ENCODE results near the gene ELOVL7.
"Not testable (repeated sequence)": the region's sequence is repeated elsewhere in the genome, so short reads cannot be mapped to it uniquely, and the experiment has no call there.

The ELOVL7 gene

DNA sequence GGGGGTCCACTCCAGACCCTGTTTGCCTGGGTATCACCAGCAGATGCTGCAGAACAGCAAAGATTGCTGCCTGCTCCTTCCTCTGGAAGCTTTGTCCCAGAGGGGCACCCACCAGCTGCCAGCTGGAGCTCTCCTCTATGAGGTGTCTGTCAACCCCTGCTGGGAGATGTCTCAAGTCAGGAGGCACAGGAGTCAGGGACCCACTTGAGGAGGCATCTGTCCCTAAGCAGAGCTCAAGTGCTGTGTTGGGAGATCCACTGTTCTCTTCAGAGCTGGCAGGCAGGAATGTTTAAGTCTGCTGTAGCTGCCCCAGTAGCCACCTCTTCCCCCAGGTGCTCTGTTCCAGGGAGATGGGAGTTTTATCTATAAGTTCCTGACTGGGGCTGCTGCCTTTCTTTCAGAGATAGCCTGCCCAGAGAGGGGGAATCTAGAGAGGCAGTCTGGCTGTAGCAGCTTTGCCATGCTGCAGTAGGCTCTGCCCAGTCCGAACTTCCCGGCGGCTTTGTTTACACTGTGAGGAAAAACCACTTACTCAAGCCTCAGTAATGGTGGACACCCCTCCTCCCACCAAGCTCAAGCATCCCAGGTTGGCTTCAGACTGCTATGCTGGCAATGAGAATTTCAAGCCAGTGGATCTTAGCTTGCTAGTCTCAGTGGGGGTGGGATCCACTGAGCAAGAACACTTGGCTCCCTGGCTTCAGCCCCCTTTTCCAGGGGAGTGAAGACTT, 128.7 kb downstream of the ELOVL7 start:
- not testable (repeated sequence) for DNase-seq (ENCODE audit: low read depth)

DNA sequence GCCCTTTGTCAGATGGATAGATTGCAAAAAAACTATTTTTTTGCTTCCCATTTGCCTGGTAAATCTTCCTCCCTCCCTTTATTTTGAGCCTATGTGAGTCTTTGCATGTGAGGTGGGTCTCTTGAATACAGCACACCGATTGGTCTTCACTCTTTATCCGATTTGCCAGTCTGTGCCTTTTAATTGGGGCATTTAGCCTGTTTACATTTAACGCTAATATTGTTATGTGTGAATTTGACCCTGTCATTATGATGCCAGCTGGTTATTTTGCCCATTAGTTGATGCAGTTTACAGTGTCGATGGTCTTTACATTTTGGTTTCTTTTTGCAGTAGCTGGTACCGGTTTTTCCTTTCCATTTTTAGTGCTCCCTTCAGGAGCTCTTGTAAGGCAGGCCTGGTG, 131.1 kb downstream of the ELOVL7 start:
- DNase-seq (ENCODE audit: low read depth): no peak

DNA sequence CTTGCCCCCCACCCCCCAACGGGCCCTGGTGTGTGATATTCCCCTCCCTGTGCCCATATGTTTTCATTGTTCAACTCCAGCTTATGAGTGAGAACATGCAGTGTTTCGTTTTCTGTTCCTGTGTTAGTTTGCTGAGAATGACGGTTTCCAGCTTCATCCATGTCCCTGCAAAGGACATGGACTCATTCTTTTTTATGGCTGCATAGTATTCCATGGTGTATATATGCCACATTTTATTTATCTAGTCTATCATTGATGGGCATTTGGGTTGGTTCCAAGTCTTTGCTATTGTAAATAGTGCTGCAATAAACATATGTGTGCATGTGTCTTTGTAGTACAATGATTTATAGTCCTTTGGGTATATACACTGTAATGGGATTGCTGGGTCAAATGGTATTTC, 132.2 kb downstream of the ELOVL7 start:
- not testable (repeated sequence) for DNase-seq (ENCODE audit: low read depth)

DNA sequence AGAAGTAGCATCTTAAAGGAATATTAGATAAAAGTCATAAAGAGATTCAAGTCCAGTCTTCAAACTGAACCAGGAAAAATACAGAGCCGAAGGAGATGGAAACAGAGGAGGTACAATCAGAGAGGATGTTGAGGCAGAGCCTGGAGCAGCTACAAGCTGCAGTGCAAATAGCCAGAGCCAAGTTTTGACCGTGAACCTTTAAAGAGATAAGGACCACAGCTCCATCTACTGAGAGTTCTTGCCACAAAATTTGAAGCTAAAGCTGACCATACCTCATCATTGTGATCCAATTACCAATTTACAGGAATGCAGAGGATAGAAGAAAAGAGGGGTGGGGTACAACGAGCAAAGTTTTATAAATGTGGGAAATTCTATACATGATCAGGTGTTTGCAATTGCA, 133.7 kb downstream of the ELOVL7 start:
- DNase-seq (ENCODE audit: low read depth): no peak

DNA sequence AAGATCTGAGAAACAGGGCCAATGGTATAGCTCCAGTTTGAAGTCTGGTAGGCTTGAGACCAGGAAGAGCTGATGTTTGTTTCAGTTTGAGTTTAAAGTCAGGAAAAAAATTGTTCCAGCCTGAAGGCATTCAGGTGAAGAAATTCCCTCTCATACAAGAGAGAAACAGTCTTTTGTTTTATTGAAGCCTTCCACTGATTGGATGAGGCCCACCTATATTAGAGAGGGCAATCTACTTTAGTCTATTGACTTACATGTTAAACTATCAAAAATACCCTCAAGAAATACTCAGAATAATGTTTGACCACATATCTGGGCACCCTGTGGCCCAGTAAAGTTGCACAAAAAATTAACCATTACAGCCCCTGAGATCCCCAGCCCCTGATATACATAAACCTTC, 138.9 kb downstream of the ELOVL7 start:
- DNase-seq (ENCODE audit: low read depth): no peak

DNA sequence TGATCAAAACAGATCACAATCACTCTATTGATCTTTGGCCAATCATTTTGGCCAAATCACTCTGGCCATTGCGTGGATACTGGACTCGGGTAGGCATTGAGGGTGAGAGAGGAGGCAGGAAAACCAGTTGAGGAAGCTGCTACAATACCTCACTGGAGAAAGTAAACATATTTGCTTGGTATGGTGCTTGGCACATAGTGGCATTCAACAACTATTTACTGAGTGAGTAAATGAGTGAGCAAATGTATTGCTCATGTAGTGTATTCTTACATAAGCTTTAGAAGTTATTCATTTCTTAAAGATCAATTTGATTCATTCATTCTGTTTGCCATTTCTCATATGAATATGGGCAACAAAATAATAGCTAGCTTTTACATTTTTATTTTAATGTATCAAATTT, 140.1 kb downstream of the ELOVL7 start:
- no peak for DNase-seq (ENCODE audit: low read depth)

Data from GM04503 (cell line).